ENCODE measurements around the gene PTPRD.

Gene PTPRD

DNA sequence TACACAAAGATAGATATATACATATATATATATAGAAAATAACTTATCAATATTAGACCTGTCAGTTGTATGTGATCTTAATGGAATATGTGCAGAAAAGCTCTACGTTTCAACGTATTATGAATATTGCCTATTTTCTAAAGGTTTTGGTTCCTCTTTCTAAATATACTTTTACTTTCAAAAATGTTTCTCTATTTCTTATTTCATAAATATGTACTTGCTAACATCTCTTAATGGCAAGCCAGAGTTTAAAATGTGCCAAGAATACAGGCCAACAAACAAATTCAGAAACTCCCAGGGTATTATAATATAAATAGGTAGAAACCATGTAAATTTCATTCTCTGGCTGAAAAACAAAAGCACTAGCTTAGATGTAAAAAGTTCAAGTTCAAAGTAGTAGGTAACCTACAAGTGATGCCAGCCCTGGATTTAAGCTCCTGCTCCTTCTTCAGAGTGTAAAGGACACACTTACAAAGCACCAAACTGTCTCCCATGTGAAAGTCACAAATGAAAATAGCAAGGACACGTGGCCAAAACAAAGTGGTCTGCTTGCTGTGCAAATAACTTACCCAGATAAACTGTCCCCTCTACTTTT is 2128.1 kb downstream of the PTPRD start:
- TF ChIP-seq, protein P1, sequence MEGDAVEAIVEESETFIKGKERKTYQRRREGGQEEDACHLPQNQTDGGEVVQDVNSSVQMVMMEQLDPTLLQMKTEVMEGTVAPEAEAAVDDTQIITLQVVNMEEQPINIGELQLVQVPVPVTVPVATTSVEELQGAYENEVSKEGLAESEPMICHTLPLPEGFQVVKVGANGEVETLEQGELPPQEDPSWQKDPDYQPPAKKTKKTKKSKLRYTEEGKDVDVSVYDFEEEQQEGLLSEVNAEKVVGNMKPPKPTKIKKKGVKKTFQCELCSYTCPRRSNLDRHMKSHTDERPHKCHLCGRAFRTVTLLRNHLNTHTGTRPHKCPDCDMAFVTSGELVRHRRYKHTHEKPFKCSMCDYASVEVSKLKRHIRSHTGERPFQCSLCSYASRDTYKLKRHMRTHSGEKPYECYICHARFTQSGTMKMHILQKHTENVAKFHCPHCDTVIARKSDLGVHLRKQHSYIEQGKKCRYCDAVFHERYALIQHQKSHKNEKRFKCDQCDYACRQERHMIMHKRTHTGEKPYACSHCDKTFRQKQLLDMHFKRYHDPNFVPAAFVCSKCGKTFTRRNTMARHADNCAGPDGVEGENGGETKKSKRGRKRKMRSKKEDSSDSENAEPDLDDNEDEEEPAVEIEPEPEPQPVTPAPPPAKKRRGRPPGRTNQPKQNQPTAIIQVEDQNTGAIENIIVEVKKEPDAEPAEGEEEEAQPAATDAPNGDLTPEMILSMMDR (IDR thresholded peaks at IDR 0.05; ENCODE audit: extremely low read depth, insufficient read depth, missing control alignments) = no peak
- DNase-seq (ENCODE audit: low spot score) = no peak
- in situ Hi-C loops (cut with MboI; ENCODE audit: low pct_unique_long_range_greater_than_20kb, low sequenced_read_pairs, unreplicated experiment) = no loop called here

DNA sequence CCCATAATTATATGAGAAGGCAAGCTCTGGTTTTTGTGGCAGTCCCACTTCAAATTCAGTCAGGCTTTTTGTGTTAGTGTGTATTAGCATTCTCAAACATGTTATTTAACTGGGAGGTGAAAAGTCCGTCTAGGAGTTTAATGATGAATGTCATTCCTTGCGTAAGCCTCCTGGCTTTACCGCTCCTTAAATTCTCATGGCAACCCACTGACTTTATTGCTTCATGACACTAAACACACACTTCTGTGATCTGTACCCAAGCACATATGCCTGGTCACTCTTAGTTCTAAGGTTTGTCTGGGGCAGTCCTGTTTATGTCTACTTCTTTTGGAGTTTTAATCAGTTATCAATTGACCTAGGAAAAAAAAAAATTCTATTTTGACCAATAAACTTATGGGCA is 2135.4 kb downstream of the PTPRD start:
- DNase-seq (ENCODE audit: low spot score) = no peak
- in situ Hi-C loops (cut with MboI; ENCODE audit: low pct_unique_long_range_greater_than_20kb, low sequenced_read_pairs, unreplicated experiment) = no loop called here
- TF ChIP-seq, protein P1 (IDR thresholded peaks at IDR 0.05; ENCODE audit: extremely low read depth, insufficient read depth, missing control alignments) = no peak

DNA sequence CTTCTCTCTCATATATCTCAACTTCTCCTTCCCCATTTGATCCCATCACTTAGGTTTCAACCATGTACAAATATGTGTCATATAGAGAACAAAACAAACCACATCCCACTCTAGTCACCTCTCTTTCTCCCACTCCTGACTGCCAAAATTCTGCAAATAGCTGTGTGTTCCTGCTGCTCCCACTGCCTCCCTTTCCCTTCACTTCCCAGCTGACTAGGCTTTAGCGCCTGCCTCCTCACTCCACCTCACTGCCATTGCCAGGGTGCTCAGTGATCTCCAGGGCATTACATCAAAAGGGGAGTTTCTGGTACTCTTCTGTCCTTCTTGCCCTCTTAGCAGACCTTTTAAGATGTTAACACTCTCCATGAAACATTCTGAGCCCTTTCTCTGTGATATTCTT is 2137.9 kb downstream of the PTPRD start:
- in situ Hi-C loops (cut with MboI; ENCODE audit: low pct_unique_long_range_greater_than_20kb, low sequenced_read_pairs, unreplicated experiment) = no loop called here
- no peak for DNase-seq (ENCODE audit: low spot score)
- TF ChIP-seq, protein P1 (IDR thresholded peaks at IDR 0.05; ENCODE audit: extremely low read depth, insufficient read depth, missing control alignments) = no peak

DNA sequence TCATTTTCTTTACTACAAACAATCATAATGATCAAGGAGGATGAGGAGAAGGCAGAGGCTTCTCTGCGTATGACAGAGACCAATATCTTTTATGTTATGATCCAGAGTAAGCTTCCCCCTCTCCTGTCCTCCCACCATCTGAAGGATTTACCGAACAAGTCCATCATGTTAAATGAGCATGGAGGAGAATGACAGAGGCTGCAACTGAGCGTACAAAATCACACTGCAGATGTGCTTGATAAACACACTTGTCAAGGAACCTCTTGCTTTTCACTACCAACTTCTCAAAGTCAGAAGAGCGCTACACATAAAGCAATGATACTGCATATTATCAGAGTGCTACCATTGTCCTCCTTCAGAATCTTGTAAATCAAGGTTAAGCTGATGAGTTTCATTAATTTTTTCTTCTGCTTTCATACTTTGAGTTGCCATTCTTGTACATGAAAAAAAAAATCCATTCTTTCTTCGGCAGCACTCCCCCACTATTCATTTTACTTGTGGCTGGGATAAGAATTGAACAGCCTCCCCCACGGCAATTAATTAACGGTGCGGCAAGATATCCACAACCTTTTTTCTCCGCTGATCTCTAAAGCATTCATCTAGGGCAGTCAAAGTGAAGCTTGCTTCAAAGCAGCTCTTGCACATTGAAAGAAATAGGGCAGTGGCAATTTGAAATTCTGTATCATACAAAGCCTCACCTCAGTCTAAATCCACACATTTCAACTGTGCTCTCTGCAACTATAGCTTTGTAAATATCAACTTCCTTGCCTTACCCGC is 2139.4 kb downstream of the PTPRD start:
- no peak for DNase-seq (ENCODE audit: low spot score)
- in situ Hi-C loops (cut with MboI; ENCODE audit: low pct_unique_long_range_greater_than_20kb, low sequenced_read_pairs, unreplicated experiment) = no loop called here
- TF ChIP-seq, protein P1 (IDR thresholded peaks at IDR 0.05; ENCODE audit: extremely low read depth, insufficient read depth, missing control alignments) = no peak

DNA sequence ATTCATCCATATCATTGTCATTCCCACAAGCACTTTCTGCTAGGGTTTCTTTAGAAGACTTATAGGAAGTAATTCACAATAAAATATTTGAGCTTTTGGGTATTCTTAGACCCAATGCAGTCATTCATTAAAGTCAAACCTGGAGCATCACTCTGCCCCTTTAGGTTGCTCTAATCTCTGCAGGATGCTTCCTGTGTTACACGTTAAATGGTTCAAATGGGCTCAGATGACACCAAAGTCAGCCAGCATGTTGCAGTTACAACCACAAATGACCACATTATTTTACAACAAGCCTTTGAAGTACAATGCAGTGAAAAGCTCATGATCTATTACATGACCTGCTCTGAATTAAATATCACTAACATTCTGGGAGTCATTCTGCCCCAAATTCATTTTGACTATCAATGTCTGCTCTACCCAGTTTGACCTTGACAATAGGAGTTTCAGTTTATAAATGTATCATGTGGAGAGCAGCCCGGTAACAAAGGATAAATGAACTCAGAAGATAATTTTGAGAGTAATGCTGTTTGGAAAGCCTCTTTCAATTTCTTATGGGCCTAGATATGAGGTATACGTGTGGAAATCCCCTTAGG is 2144.7 kb downstream of the PTPRD start:
- TF ChIP-seq, protein P1 (IDR thresholded peaks at IDR 0.05; ENCODE audit: extremely low read depth, insufficient read depth, missing control alignments) = no peak
- in situ Hi-C loops (cut with MboI; ENCODE audit: low pct_unique_long_range_greater_than_20kb, low sequenced_read_pairs, unreplicated experiment) = no loop called here
- no peak for DNase-seq (ENCODE audit: low spot score)

DNA sequence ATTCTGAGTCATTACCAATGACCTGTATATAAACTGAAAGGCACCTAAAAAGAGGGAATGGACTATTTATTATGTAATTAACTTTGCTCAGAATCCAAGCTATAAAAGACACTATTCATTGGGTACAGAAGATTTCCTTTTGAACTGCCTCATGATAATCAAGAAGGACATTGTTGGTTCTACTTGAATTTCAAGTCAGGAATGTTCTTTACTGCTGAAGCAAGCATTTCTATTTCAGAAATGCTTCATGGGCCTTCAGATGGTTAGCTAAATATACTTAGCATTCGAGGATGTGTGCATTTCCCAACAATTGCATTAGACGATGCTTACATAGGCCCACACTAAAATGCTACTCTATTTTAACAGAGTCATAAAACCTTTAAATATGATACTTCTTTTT is 2155.0 kb downstream of the PTPRD start:
- TF ChIP-seq, protein P1 (IDR thresholded peaks at IDR 0.05; ENCODE audit: extremely low read depth, insufficient read depth, missing control alignments) = no peak
- in situ Hi-C loops (cut with MboI; ENCODE audit: low pct_unique_long_range_greater_than_20kb, low sequenced_read_pairs, unreplicated experiment) = no loop called here
- no peak for DNase-seq (ENCODE audit: low spot score)

All from GM13977 (cell line).